ENCODE data around the gene DOP1B.

DNA sequence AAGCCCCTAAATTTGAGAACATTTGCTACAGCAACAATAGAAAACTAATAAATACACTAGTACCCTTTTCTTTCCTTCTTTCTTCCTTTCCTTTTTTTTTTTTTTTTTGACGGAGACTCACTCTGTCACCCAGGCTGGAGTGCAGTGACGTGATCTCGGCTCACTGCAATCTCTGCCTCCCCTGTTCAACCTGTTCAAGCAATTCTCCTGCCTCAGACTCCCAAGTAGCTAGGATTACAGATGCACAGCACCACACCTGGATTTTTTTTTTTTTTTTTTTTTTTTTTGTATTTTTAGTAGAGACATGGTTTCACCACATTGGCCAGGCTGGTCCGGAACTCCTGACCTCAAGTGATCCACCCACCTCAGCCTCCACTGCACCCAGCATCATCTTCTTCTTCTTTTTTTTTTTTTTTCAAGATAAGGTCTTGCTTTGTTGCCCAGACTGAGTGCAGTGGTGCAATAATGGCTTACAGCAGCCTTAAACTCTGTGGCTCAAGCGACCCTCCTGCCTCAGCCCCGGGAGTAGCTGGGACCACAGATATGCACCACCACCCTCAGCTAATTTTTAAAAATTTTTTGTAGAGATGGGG lies 41.4 kb upstream of the DOP1B start:
- TF ChIP-seq POLR2AphosphoS5 (IDR thresholded peaks at IDR 0.05) (no peak), CTCF (IDR thresholded peaks at IDR 0.05) (no peak)
